ENCODE data around the gene FOXI1.

GRCh38 chr5:170143091-170143490 lies 37.4 kb downstream of the FOXI1 start:
- TF ChIP-seq CTCF (IDR thresholded peaks at IDR 0.05) (no peak), POLR2A (IDR thresholded peaks at IDR 0.05) (no peak)

Data from heart left ventricle (tissue), 13 donors.